ENCODE data around the gene BRAF. TPM values are rescaled to one million over a fixed set of nuclear protein-coding genes. Genes with fewer than 3 reads are reported as not detected.

Gene BRAF
- 10 to 100 TPM; 45.7 to 46.7 TPM for total RNA-seq
- polyA plus RNA-seq (2013, experiment 1 of 2), result 18.4 TPM
- polyA plus RNA-seq (2013, experiment 2 of 2), result 18.5 TPM
- long read RNA-seq, experiment 1, full-length matches to known transcripts, result 4 of 14 reads
- long read RNA-seq, experiment 1, partial matches to known transcripts, result 1 of 14 reads
- long read RNA-seq, experiment 1, other reads (novel, unspliced or antisense), result 9 of 14 reads
- long read RNA-seq, experiment 2, full-length matches to known transcripts, result 9 of 24 reads
- long read RNA-seq, experiment 2, partial matches to known transcripts, result 0 of 24 reads
- long read RNA-seq, experiment 2, other reads (novel, unspliced or antisense), result 15 of 24 reads
- long read RNA-seq, experiment 3, full-length matches to known transcripts, result 8 of 19 reads
- long read RNA-seq, experiment 3, partial matches to known transcripts, result 1 of 19 reads
- long read RNA-seq, experiment 3, other reads (novel, unspliced or antisense), result 10 of 19 reads
- long read RNA-seq, experiment 4, partial matches to known transcripts, result 1 of 2 reads
- long read RNA-seq, experiment 4, other reads (novel, unspliced or antisense), result 1 of 2 reads

GRCh38 chr7:140924821-140925421 lies at the start of gene BRAF:
Gene BRAF (minus strand): TSS chr7:140924929. CDS start chr7:140924703, 226 bp downstream.
- Mint-ChIP-seq H3K27ac (peak within 1 kb of the TSS; percentile 96), H3K4me3 (no peak within 1 kb of the TSS), H3K4me1 (no peaks in the 10 kb centered on the region), H3K9me3 (no peaks in the 10 kb centered on the region), H3K27me3 (ENCODE audit: insufficient read depth) (peaks cover 16% of the 10 kb centered on the region), H3K36me3 (ENCODE audit: low read depth) (peaks cover 2% of the 10 kb centered on the region)
- Histone ChIP-seq H3K27ac (ENCODE audit: low read depth, low read length) (peak within 1 kb of the TSS; percentile 96), H3K36me3 (ENCODE audit: control insufficient read depth, insufficient read depth, low read length) (no peaks in the 10 kb centered on the region), H3K4me3 (ENCODE audit: low read length) (peak within 1 kb of the TSS; percentile 89), H3K9me3 (ENCODE audit: control insufficient read depth, low read length) (no peaks in the 10 kb centered on the region), H3K27me3 (ENCODE audit: control insufficient read depth, insufficient read depth, low read length, poor library complexity, severe bottlenecking) (peaks cover 12% of the 10 kb centered on the region), H3K9ac (ENCODE audit: extremely low read depth, low read length, poor library complexity, severe bottlenecking) (peak within 1 kb of the TSS; percentile 94), H3K4me1 (ENCODE audit: control insufficient read depth, insufficient read depth, low read length) (no peaks in the 10 kb centered on the region)
- no peak for TF ChIP-seq CTCF (conservative IDR thresholded peaks at IDR 0.05)
- peak; percentile 94 for DNase-seq
- WGBS, 2 experiments (ENCODE audit: insufficient coverage in 1 of 2, insufficient read length in 1 of 2), result 2 to 3% methylated on average over 17 to 47 of the region's 56 CpGs

GRCh38 chr7:140972876-140973829 lies 48.4 kb upstream of the BRAF start:
- Histone ChIP-seq H3K4me1 (ENCODE audit: control insufficient read depth, insufficient read depth, low read length) (no peaks in the 10 kb centered on the region), H3K27ac (ENCODE audit: low read depth, low read length) (no peak overlapping the region), H3K9me3 (ENCODE audit: control insufficient read depth, low read length) (no peaks in the 10 kb centered on the region), H3K4me3 (ENCODE audit: low read length) (no peak overlapping the region), H3K36me3 (ENCODE audit: control insufficient read depth, insufficient read depth, low read length) (no peaks in the 10 kb centered on the region), H3K27me3 (ENCODE audit: control insufficient read depth, insufficient read depth, low read length, poor library complexity, severe bottlenecking) (no peaks in the 10 kb centered on the region), H3K9ac (ENCODE audit: extremely low read depth, low read length, poor library complexity, severe bottlenecking) (no peak overlapping the region)
- Mint-ChIP-seq H3K27ac (no peak overlapping the region), H3K27me3 (ENCODE audit: insufficient read depth) (no peaks in the 10 kb centered on the region), H3K4me3 (no peak overlapping the region), H3K9me3 (no peaks in the 10 kb centered on the region), H3K36me3 (ENCODE audit: low read depth) (no peaks in the 10 kb centered on the region), H3K4me1 (no peaks in the 10 kb centered on the region)
- TF ChIP-seq CTCF (conservative IDR thresholded peaks at IDR 0.05), result no peak
- 86 to 90% methylated on average over 8 to 9 of the region's 9 CpGs for WGBS, 2 experiments (ENCODE audit: insufficient coverage in 1 of 2, insufficient read length in 1 of 2)
- DNase-seq, result no peak

GRCh38 chr7:140972344-140972743 lies 47.6 kb upstream of the BRAF start:
- no peak for TF ChIP-seq CTCF (conservative IDR thresholded peaks at IDR 0.05)
- Histone ChIP-seq H3K9me3 (ENCODE audit: control insufficient read depth, low read length) (no peaks in the 10 kb centered on the region), H3K4me1 (ENCODE audit: control insufficient read depth, insufficient read depth, low read length) (no peaks in the 10 kb centered on the region), H3K4me3 (ENCODE audit: low read length) (no peak overlapping the region), H3K36me3 (ENCODE audit: control insufficient read depth, insufficient read depth, low read length) (no peaks in the 10 kb centered on the region), H3K27me3 (ENCODE audit: control insufficient read depth, insufficient read depth, low read length, poor library complexity, severe bottlenecking) (no peaks in the 10 kb centered on the region), H3K27ac (ENCODE audit: low read depth, low read length) (no peak overlapping the region), H3K9ac (ENCODE audit: extremely low read depth, low read length, poor library complexity, severe bottlenecking) (no peak overlapping the region)
- Mint-ChIP-seq H3K9me3 (no peaks in the 10 kb centered on the region), H3K27ac (no peak overlapping the region), H3K36me3 (ENCODE audit: low read depth) (no peaks in the 10 kb centered on the region), H3K27me3 (ENCODE audit: insufficient read depth) (no peaks in the 10 kb centered on the region), H3K4me1 (no peaks in the 10 kb centered on the region), H3K4me3 (no peak overlapping the region)
- WGBS, 2 experiments (ENCODE audit: insufficient coverage in 1 of 2, insufficient read length in 1 of 2), result 100% methylated on average over 1 of the region's 2 CpGs; no CpG with 5 or more reads in 1 of the 2 experiments
- DNase-seq, result no peak

All from endodermal cell (in vitro differentiated cells).